Measurements from ENCODE around the gene GARIN5B. TPM values are rescaled to one million over a fixed set of nuclear protein-coding genes. Genes with fewer than 3 reads are reported as not detected.

The GARIN5B gene
- total RNA-seq, 1 experiment from 2014 or later: not detected

GRCh38 chr19:55344444-55344843 lies 18.6 kb downstream of the GARIN5B start:
- Histone ChIP-seq H3K4me2 (ENCODE audit: low read depth, low read length, poor library complexity, severe bottlenecking) (no peak overlapping the region), H3K79me2 (ENCODE audit: low read length) (peaks cover 17% of the 10 kb centered on the region), H2AFZ (ENCODE audit: low read length) (no peak overlapping the region), H3K4me3 (ENCODE audit: low read length) (no peak overlapping the region), H4K20me1 (ENCODE audit: insufficient read depth, low read depth, low read length) (0 out of 2 replicates have a peak, but pooled peaks cover 13% of the 10 kb centered on the region), H3K9me2 (replicated peaks; ENCODE audit: insufficient read depth, low read length) (no peaks in the 10 kb centered on the region), H3K27ac (ENCODE audit: low read length) (no peak overlapping the region), H3K4me1 (ENCODE audit: low read length) (peaks cover 15% of the 10 kb centered on the region), H3K36me3 (ENCODE audit: insufficient read depth, low read length) (no peaks in the 10 kb centered on the region), H3K9ac (ENCODE audit: low read length) (no peak overlapping the region), H3K9me3 (ENCODE audit: low read length) (no peaks in the 10 kb centered on the region), H3K27me3 (ENCODE audit: low read length) (no peaks in the 10 kb centered on the region)
- no peak for DNase-seq

- Histone ChIP-seq H3K9me3 (ENCODE audit: low read length) (no peaks in the 10 kb centered on the region), H3K27me3 (ENCODE audit: low read length) (no peaks in the 10 kb centered on the region), H4K20me1 (ENCODE audit: insufficient read depth, low read depth, low read length) (0 out of 2 replicates have a peak, but pooled peaks cover 13% of the 10 kb centered on the region), H3K79me2 (ENCODE audit: low read length) (peaks cover 17% of the 10 kb centered on the region), H3K4me3 (ENCODE audit: low read length) (peak overlapping the region; percentile 100), H3K9me2 (replicated peaks; ENCODE audit: insufficient read depth, low read length) (no peaks in the 10 kb centered on the region), H3K4me2 (ENCODE audit: low read depth, low read length, poor library complexity, severe bottlenecking) (peak overlapping the region; percentile 100), H3K36me3 (ENCODE audit: insufficient read depth, low read length) (no peaks in the 10 kb centered on the region), H3K27ac (ENCODE audit: low read length) (no peak overlapping the region), H3K4me1 (ENCODE audit: low read length) (peaks cover 24% of the 10 kb centered on the region), H2AFZ (ENCODE audit: low read length) (no peak overlapping the region), H3K9ac (ENCODE audit: low read length) (peak overlapping the region; percentile 100)
- no peak for DNase-seq
These were observed 21.2 kb downstream of the GARIN5B start for GRCh38 chr19:55341595-55342531.

- Histone ChIP-seq H2AFZ (ENCODE audit: low read length) (no peak overlapping the region), H3K27ac (ENCODE audit: low read length) (peak overlapping the region; percentile 73; the same call in 1 of the 2 replicates), H3K79me2 (ENCODE audit: low read length) (peaks cover 17% of the 10 kb centered on the region), H3K27me3 (ENCODE audit: low read length) (no peaks in the 10 kb centered on the region), H3K36me3 (ENCODE audit: insufficient read depth, low read length) (no peaks in the 10 kb centered on the region), H3K4me1 (ENCODE audit: low read length) (peaks cover 24% of the 10 kb centered on the region), H3K4me3 (ENCODE audit: low read length) (peak overlapping the region; percentile 100), H3K9me3 (ENCODE audit: low read length) (no peaks in the 10 kb centered on the region), H3K9ac (ENCODE audit: low read length) (peak overlapping the region; percentile 100), H4K20me1 (ENCODE audit: insufficient read depth, low read depth, low read length) (0 out of 2 replicates have a peak, but pooled peaks cover 13% of the 10 kb centered on the region), H3K4me2 (ENCODE audit: low read depth, low read length, poor library complexity, severe bottlenecking) (peak overlapping the region; percentile 100), H3K9me2 (replicated peaks; ENCODE audit: insufficient read depth, low read length) (no peaks in the 10 kb centered on the region)
- DNase-seq: peak; percentile 88
These were observed 21.9 kb downstream of the GARIN5B start for GRCh38 chr19:55341171-55341588.

GRCh38 chr19:55340784-55341147 lies 22.3 kb downstream of the GARIN5B start:
- H3K27me3 ChIP-seq (ENCODE audit: low read length): no peaks in the 10 kb centered on the region
- H3K9me2 ChIP-seq (replicated peaks; ENCODE audit: insufficient read depth, low read length): no peaks in the 10 kb centered on the region

DNA sequence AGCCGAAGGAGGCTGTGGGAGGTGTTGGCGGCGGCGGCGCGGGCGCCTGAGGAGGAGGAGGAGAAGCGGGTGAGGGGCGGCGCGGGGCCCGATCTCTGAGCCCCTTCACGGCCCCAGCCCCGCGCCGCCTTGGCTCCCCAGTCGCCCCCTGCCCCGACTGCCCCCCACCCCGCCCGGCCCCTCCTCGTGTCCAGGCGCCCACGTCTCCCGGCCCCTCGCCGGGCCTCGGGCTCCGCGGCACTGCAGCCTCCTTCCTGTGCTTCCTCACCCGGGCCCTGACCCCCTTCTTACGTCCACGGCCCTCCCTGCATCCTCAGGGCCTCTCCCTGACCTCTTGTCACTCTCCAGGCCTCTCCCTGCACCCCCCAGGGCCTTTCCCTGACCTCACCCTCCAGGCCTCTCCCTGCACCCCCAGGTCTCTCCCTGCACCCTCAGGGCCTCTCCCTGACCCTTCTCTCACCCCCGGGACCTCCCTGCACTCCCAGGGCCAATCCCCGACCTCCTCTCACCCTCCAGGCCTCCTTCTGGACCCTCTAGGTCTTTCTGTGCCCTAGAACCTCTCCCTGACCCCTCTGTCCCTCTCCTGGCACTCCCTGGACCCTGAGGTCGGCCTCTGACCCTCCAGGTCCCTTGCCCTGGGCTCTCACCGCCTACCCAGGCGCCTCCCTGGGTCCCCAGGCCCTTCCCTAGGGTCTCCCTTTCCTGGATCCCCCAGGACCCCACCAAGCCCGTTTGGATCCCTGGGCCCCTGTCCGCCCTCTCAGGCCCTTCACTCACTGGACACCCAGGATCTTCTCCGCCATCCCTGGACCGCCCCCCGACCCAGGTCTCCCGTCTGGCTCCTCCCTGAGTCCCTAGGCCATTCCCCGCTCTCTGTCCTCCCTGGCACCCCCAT lies 22.9 kb downstream of the GARIN5B start:
- peak overlapping the region; percentile 73 for H3K27ac ChIP-seq (ENCODE audit: low read length)
- H4K20me1 ChIP-seq (ENCODE audit: insufficient read depth, low read depth, low read length): 0 out of 2 replicates have a peak, but pooled peaks cover 13% of the 10 kb centered on the region
- DNase-seq: peak; percentile 63
- peak overlapping the region; percentile 100 for H3K4me2 ChIP-seq (ENCODE audit: low read depth, low read length, poor library complexity, severe bottlenecking)
- no peaks in the 10 kb centered on the region for H3K36me3 ChIP-seq (ENCODE audit: insufficient read depth, low read length)
- peaks cover 24% of the 10 kb centered on the region for H3K4me1 ChIP-seq (ENCODE audit: low read length)
- peak overlapping the region; percentile 100 for H3K4me3 ChIP-seq (ENCODE audit: low read length)
- no peak overlapping the region for H2AFZ ChIP-seq (ENCODE audit: low read length)
- H3K9me2 ChIP-seq (replicated peaks; ENCODE audit: insufficient read depth, low read length): no peaks in the 10 kb centered on the region
- H3K79me2 ChIP-seq (ENCODE audit: low read length): peaks cover 17% of the 10 kb centered on the region
- H3K9me3 ChIP-seq (ENCODE audit: low read length): no peaks in the 10 kb centered on the region
- H3K9ac ChIP-seq (ENCODE audit: low read length): peak overlapping the region; percentile 100
- no peaks in the 10 kb centered on the region for H3K27me3 ChIP-seq (ENCODE audit: low read length)

More at GRCh38 chr19:55340784-55341147, 22.3 kb downstream of the GARIN5B start:
- 0 out of 2 replicates have a peak, but pooled peaks cover 13% of the 10 kb centered on the region for H4K20me1 ChIP-seq (ENCODE audit: insufficient read depth, low read depth, low read length)
- H3K27ac ChIP-seq (ENCODE audit: low read length): peak overlapping the region; percentile 73
- peak overlapping the region; percentile 100 for H3K9ac ChIP-seq (ENCODE audit: low read length)
- H3K79me2 ChIP-seq (ENCODE audit: low read length): peaks cover 17% of the 10 kb centered on the region
- H3K4me3 ChIP-seq (ENCODE audit: low read length): peak overlapping the region; percentile 100
- H2AFZ ChIP-seq (ENCODE audit: low read length): no peak overlapping the region
- H3K36me3 ChIP-seq (ENCODE audit: insufficient read depth, low read length): no peaks in the 10 kb centered on the region
- peaks cover 24% of the 10 kb centered on the region for H3K4me1 ChIP-seq (ENCODE audit: low read length)
- H3K9me3 ChIP-seq (ENCODE audit: low read length): no peaks in the 10 kb centered on the region
- H3K4me2 ChIP-seq (ENCODE audit: low read depth, low read length, poor library complexity, severe bottlenecking): peak overlapping the region; percentile 100
- peak; percentile 75 for DNase-seq

DNA sequence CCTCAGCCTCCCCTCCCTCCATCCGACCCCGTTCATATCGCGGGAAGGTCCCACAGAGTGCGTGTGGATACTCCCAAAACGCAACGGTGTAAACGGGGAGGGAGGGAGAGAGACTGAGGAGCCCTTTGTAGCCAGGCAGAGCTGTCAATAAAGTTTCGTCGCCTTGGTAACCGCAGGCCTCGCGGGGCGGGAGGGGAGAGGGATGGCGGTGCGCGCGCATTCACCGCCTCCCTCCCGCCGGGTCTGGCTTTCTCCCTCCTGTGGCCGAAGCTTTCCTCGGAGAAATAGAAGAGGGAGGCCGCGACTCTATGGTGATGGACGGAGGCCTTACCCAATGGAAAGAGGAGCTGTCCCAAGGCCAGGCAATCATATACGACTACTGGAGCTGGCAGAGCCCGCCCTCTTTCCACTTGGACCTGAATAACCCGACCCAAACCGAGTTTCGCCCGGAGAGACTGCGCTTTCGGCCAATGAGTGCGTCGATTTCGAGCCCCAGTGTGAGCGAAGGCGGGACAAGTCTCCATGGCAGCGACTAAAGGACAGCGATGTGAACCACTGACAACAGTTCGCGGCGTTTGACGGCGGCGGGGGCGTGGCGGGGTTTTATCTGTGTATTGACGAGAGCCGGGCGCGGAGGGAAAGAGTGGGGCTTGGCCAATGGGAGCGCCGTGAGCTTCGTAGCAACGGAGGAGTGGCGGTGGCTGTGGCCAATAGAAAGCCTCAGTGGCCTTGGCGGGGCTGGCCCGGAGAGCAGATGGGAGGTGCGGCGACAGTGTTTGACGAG lies 23.8 kb downstream of the GARIN5B start, which contains the start of gene KMT5C:
KMT5C (plus strand) TSS at position 772 of the 784 bp plus-strand sequence. CDS start 2,061 bp downstream, outside the sequence.
- peak within 1 kb of the TSS; percentile 100 for H3K9ac ChIP-seq (ENCODE audit: low read length)
- peaks cover 17% of the 10 kb centered on the region for H3K79me2 ChIP-seq (ENCODE audit: low read length)
- H3K27ac ChIP-seq (ENCODE audit: low read length): peak within 1 kb of the TSS; percentile 73
- H2AFZ ChIP-seq (ENCODE audit: low read length): peak within 1 kb of the TSS; percentile 97
- H3K9me3 ChIP-seq (ENCODE audit: low read length): no peaks in the 10 kb centered on the region
- H4K20me1 ChIP-seq (ENCODE audit: insufficient read depth, low read depth, low read length): 0 out of 2 replicates have a peak, but pooled peaks cover 13% of the 10 kb centered on the region
- DNase-seq: peak; percentile 100
- peak within 1 kb of the TSS; percentile 100 for H3K4me3 ChIP-seq (ENCODE audit: low read length)
- peaks cover 24% of the 10 kb centered on the region for H3K4me1 ChIP-seq (ENCODE audit: low read length)
- H3K9me2 ChIP-seq (replicated peaks; ENCODE audit: insufficient read depth, low read length): no peaks in the 10 kb centered on the region
- peak within 1 kb of the TSS; percentile 100 for H3K4me2 ChIP-seq (ENCODE audit: low read depth, low read length, poor library complexity, severe bottlenecking)
- H3K36me3 ChIP-seq (ENCODE audit: insufficient read depth, low read length): no peaks in the 10 kb centered on the region
- H3K27me3 ChIP-seq (ENCODE audit: low read length): no peaks in the 10 kb centered on the region

DNA sequence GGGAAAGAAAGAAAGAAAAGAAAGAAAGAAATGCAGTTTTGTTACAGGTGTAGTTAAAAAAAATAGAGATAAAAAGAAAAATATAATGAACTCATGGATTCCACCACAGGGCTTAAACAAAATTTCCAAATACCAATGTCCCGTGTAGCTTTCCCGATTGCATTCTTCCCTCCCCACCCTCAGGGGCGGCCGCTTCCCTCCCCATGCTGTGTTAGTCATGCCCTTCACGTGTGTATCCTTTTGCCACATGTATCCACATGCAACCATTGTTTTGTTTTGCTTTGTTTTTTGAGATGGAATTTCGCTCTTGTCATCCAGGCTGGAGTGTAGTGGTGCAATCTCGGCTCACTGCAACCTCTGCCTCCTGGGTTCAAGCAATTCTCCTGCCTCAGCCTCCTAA lies 27.0 kb downstream of the GARIN5B start:
- no peak overlapping the region for H3K4me2 ChIP-seq (ENCODE audit: low read depth, low read length, poor library complexity, severe bottlenecking)
- no peaks in the 10 kb centered on the region for H3K27me3 ChIP-seq (ENCODE audit: low read length)
- no peak overlapping the region for H3K27ac ChIP-seq (ENCODE audit: low read length)
- H3K9me2 ChIP-seq (replicated peaks; ENCODE audit: insufficient read depth, low read length): no peaks in the 10 kb centered on the region
- peaks cover 15% of the 10 kb centered on the region for H3K4me1 ChIP-seq (ENCODE audit: low read length)
- no peaks in the 10 kb centered on the region for H3K36me3 ChIP-seq (ENCODE audit: insufficient read depth, low read length)
- no peaks in the 10 kb centered on the region for H3K9me3 ChIP-seq (ENCODE audit: low read length)
- H3K79me2 ChIP-seq (ENCODE audit: low read length): peaks cover 10% of the 10 kb centered on the region
- H3K4me3 ChIP-seq (ENCODE audit: low read length): no peak overlapping the region
- H2AFZ ChIP-seq (ENCODE audit: low read length): no peak overlapping the region
- no peaks in the 10 kb centered on the region for H4K20me1 ChIP-seq (ENCODE audit: insufficient read depth, low read depth, low read length)
- no peak overlapping the region for H3K9ac ChIP-seq (ENCODE audit: low read length)
- DNase-seq: no peak
